Astrocyte of the cerebellum (primary cell): ENCODE measurements around the gene MORN3.

Source experiments
- DNase-seq: peaks from one replicate; pipeline ENCODE4 v3.0.0-alpha.2; 2011; ENCODE audit warnings: low read depth
- H3K4me3 ChIP-seq: 2 replicates; pipeline ENCODE4 v1.5.1; 2011; ENCODE audit warnings: mild to moderate bottlenecking, low read depth, low read length, moderate library complexity
- CTCF ChIP-seq: IDR thresholded peaks from 2 replicates; pipeline ENCODE4 v1.5.1; 2012; ENCODE audit warnings: low read length, low read depth, moderate library complexity, mild to moderate bottlenecking; ENCODE audit errors: missing control alignments
- in situ Hi-C: cut with HindIII; loops from 2 replicates; pipeline ENCODE4 v1.10.0; 2017; ENCODE audit warnings: low sequenced_read_pairs

The MORN3 gene

GRCh38 chr12:121626853-121627640 lies 42.4 kb downstream of the MORN3 start:
- in situ Hi-C loops = no loop called here
- DNase-seq = peak; percentile 28
- TF ChIP-seq CTCF = peak; percentile 28
- peak overlapping the region; percentile 61 for H3K4me3 ChIP-seq

- TF ChIP-seq CTCF = no peak
- DNase-seq = peak; percentile 70
- peak within 1 kb of the TSS; percentile 61 for H3K4me3 ChIP-seq
- in situ Hi-C loops = no loop called here
These were observed 43.2 kb downstream of the MORN3 start, which contains the start of gene ORAI1 for GRCh38 chr12:121626087-121626852. Gene ORAI1 (plus strand): TSS chr12:121626530.

GRCh38 chr12:121620333-121620891 lies 49.0 kb downstream of the MORN3 start:
- no peak for DNase-seq
- H3K4me3 ChIP-seq = no peak overlapping the region
- in situ Hi-C loops = no loop called here
- TF ChIP-seq CTCF = no peak

GRCh38 chr12:121618659-121619233 lies 50.7 kb downstream of the MORN3 start:
- no peak overlapping the region for H3K4me3 ChIP-seq
- TF ChIP-seq CTCF = no peak
- no peak for DNase-seq
- in situ Hi-C loops = loop anchor here (10.0 kb wide), 1 partner anchor 64 kb away; no protein-coding TSS in a partner anchor

- no peak for DNase-seq
- in situ Hi-C loops = loop anchor here (10.0 kb wide), 1 partner anchor 60 kb away; no protein-coding TSS in a partner anchor
- no peak overlapping the region for H3K4me3 ChIP-seq
These were observed 54.5 kb downstream of the MORN3 start for GRCh38 chr12:121614872-121615467.

More at GRCh38 chr12:121614872-121615467, 54.5 kb downstream of the MORN3 start:
- TF ChIP-seq CTCF = no peak
